HG02571 (cell line): ENCODE data around the gene PTEN.
A peak's percentile ranks its signal among the peaks of the same experiment; 100 is the strongest.
"Not testable (repeated sequence)": the region's sequence is repeated elsewhere in the genome, so short reads cannot be mapped to it uniquely, and the experiment has no call there.

ENCODE experiments used
- ATAC-seq: cut with Tn5 transposase; IDR thresholded peaks from one replicate; pipeline ENCODE4 v1.9.1; 2021; ENCODE audit warnings: mild to moderate bottlenecking, moderate library complexity; ENCODE audit not compliant: unreplicated experiment

Gene PTEN

DNA sequence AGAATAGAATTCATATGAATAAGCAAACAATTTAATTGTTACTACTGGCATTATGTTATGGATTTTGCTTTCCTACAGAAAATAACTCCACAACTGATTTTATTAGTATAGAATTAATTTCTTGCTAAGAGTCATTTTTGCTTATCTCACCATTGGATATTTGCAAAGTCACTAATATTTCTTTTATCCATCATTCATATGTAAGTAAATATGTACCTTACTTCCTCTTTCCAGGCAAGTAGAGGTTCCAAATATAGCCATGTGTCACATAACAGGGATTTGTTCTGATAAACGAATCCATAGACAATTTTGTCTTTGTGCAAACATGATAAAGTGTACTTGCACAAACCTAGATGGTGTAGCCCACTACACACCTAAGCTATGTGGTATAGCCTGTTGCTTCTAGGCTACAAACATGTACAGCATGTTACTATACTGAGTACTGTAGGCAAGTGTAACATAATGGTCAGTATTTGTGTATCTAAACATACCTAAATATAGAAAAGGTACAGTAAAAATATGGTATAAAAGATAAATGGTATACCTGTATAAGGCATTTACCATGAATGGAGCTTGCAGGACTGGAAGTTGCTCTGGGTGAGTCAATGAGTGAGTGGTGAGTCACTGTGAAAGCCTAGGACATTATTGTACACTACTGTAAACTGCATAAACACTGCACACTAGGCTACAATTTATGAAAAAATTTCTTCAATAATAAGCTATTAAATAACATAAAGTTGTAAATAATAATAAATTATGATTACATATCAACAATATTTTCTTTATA is 18.4 kb upstream of the PTEN start:
- no peak for ATAC-seq

DNA sequence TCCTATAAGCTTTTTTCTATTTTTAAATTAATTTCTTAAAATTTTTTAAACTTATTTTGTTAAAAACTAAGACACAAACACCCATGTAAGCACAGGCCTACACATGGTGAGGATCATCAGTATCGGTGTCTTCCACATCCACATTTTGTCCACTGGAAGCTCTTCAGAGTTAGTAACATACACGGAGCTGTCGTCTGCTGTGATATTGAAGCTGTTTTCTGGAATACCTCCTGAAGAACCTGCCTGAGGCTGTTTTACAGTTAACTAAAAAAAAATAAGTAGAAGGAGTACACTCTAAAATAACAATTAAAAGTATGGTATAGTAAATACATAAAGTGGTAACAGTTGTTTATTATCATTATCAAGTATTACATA is 17.8 kb upstream of the PTEN start:
- no peak for ATAC-seq

DNA sequence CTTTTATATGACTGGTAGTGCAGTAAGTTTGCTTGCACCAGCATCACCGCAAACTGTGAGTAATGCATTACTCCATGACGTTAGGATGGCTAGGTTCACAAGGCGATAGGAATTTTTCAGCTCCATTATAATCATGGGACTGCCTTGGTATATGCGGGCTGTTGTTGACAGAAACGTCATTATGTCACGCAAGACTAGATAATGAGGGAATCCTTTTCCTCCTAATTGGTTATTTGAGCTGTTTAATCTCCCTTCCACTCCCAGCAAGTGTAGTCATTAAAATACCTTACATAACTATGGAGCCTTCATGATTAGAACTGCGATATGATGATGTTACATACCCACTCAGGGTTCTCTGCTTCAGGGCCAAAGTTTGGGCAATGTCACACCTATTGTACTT is 17.4 kb upstream of the PTEN start:
- no peak for ATAC-seq

GRCh38 chr10:87846711-87847110 is 16.7 kb upstream of the PTEN start:
- ATAC-seq: not testable (repeated sequence)

- no peak for ATAC-seq
Observed at GRCh38 chr10:87847550-87847949, 15.9 kb upstream of the PTEN start.

DNA sequence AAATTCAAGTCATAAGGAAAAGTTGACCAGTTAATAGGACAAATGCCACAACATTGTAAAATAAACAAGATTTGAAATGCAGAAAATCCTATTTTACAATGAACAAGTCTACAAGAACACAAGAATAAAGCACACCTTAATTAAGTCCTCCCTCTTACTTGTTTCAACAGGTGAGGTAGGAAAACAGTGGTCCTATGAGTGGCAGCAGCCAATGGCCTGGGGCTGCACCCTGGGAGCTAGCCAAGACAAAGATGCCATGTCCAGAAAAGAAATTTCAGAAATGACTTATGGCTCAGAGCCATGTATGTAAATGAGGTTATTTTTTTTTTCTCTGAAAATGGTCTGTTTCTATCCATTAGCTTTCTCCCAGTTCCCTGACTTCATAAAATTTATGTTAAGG is 14.4 kb upstream of the PTEN start:
- no peak for ATAC-seq

DNA sequence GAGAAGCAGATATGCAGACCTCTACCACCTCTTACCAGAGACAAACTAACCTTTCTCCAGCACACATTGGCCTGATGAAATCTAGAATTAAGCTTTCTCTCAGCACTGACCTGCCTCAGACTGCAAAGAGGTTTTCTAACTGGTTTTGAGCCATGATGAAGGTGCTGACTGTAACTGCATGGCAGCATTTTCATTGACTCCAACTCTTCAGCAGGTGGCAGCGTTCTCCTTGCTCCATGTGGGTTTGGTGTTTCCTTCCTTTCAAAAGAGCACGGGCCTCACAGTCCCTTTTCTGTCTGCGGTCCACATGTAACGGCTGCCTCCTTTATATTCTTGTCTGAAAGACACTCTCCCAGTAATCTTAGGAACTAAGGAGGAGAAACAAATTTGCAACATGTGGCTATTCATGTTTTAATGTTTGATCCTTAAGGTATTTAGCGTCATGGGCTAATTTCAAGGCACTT is 12.7 kb upstream of the PTEN start:
- no peak for ATAC-seq

DNA sequence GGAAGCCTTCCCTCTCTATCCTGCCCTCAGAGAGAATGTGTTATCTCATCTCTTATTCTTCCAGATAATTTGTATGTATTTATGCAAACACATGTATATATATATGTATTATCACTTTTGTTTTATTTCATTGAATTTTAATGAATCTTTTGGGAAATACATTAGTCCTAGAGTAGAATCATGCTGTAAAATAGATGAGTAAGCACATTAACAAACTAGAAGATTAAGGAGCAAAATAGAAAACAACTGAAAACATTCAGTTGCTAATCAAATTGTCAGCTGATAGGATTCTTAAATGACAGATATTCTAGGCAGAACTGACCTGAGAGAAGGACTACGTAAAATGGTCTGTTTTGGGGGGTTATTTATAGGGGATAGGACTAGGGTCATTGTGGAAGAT is 11.3 kb upstream of the PTEN start:
- ATAC-seq: no peak

- not testable (repeated sequence) for ATAC-seq
Observed at GRCh38 chr10:87855247-87855646, 8.2 kb upstream of the PTEN start.

DNA sequence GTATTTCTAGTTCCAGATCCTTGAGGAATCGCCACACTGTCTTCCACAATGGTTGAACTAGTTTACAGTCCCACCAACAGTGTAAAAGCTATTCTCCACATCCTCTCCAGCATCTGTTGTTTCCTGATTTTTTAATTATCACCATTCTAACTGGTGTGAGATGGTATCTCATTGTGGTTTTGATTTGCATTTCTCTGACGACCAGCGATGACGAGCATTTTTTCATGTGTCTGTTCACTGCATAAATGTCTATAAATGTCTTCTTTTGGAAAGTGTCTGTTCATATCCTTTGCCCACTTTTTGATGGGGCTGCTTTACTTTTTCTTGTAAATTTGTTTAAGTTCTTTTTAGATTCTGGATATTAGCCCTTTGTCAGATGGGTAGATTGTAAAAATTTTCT is 7.8 kb upstream of the PTEN start:
- ATAC-seq: not testable (repeated sequence)

GRCh38 chr10:87860156-87860795 is 3.1 kb upstream of the PTEN start:
- ATAC-seq: no peak

GRCh38 chr10:87860816-87861403 is 2.5 kb upstream of the PTEN start:
- no peak for ATAC-seq

- peak; percentile 12 for ATAC-seq
Observed at GRCh38 chr10:87861566-87861952, 1.9 kb upstream of the PTEN start.

- peak; percentile 43 for ATAC-seq
Observed at GRCh38 chr10:87861953-87862678, 1.3 kb upstream of the PTEN start.

DNA sequence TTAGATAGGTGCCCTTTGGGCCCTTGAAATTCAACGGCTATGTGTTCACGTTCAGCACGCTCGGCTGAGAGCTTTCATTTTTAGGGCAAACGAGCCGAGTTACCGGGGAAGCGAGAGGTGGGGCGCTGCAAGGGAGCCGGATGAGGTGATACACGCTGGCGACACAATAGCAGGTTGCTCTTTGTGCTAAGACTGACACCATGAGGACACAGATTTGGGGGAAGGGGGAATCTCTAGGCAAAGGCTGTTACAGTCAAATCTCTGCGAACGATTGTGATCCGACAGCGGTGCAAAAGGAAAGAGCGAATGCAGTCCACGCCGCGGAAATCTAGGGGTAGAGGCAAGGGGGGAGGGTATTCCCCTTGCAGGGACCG is 759 bp upstream of the PTEN start:
- peak; percentile 13 for ATAC-seq

DNA sequence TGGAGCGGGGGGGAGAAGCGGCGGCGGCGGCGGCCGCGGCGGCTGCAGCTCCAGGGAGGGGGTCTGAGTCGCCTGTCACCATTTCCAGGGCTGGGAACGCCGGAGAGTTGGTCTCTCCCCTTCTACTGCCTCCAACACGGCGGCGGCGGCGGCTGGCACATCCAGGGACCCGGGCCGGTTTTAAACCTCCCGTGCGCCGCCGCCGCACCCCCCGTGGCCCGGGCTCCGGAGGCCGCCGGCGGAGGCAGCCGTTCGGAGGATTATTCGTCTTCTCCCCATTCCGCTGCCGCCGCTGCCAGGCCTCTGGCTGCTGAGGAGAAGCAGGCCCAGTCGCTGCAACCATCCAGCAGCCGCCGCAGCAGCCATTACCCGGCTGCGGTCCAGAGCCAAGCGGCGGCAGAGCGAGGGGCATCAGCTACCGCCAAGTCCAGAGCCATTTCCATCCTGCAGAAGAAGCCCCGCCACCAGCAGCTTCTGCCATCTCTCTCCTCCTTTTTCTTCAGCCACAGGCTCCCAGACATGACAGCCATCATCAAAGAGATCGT is 598 bp downstream of the PTEN start:
- ATAC-seq: peak; percentile 0

DNA sequence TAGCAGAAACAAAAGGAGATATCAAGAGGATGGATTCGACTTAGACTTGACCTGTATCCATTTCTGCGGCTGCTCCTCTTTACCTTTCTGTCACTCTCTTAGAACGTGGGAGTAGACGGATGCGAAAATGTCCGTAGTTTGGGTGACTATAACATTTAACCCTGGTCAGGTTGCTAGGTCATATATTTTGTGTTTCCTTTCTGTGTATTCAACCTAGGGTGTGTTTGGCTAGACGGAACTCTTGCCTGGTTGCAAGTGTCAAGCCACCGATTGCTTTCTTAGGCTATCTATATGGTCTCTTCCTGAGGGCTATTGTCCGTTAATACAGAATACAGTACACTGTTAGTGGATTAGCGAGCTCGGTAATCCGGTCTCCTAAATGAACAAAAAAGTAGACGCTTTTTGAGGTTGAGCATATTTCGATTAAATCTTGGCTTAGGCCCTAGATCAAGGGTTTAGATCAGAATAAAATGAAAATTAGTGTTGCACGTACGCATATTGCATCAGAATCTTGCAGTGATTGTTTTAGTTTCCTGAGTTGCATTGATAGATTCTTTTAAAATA is 1.2 kb downstream of the PTEN start:
- ATAC-seq: no peak

DNA sequence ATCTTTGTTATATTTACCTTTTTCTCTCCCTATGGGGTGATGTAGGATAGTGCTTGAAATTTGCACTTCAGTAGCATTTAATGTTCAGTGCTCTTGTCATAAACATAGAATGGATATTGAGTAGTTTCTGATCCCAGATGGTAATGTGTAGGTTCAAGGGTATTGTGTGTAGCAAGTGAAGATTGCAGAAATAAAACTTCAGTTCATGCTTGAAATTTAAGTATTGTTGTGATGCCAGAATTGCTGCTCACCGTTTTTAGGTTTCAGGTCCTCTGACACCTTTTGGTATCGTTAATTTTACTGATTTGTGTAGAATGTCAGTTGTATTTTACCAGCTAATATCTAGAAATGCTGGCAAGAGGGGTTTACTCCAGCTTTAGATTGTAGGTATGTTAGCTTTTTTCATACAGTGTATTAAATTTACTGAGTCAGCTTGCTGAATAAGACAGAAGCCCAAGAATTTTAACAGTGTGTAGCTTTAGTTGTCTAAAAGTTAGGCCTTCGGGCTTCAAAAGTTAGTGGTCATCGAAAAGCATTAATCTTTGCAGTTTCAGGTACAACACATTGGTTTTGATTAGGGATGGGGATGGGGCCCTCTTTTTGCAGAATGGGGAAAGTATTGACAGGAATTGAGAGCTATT is 1.9 kb downstream of the PTEN start:
- no peak for ATAC-seq

- no peak for ATAC-seq
Observed at GRCh38 chr10:87866412-87866974, 3.1 kb downstream of the PTEN start.

DNA sequence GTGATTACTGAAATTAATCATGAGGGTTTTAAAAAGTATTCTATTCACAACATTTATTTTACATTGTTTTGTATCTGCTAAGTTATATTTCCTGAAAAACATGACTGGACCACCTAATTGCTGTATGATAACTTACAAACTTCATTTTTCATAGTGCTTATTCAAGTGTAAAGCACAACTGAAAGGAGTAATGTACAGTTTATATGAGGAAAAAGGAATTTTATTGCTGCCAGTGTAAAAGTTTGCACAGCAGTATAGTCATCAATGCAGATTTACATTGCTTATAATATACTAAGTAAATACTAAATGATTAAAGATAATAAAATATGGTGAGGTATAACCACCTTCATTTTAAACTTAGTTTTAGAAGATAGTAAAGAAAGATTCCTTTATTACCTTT is 4.0 kb downstream of the PTEN start:
- no peak for ATAC-seq
